ENCODE measurements around the gene AS3MT.
A peak's percentile ranks its signal among the peaks of the same experiment; 100 is the strongest.

AS3MT gene

GRCh38 chr10:102856758-102857424 lies 12.4 kb upstream of the AS3MT start:
- Histone ChIP-seq H3K4me1 (ENCODE audit: control insufficient read depth in 1 of 2, insufficient read depth in 2 of 2, low read length in 2 of 2) (no peaks in the 10 kb centered on the region), H3K14ac (ENCODE audit: low read length) (no peak overlapping the region), H3K27ac (ENCODE audit: low read depth, low read length) (no peak overlapping the region), H3K4ac (ENCODE audit: low read depth, low read length) (no peak overlapping the region), H3K79me1 (ENCODE audit: low read length) (peaks cover 8% of the 10 kb centered on the region), H4K8ac (ENCODE audit: low read depth, low read length) (no peak overlapping the region), H3K4me3 (ENCODE audit: low read depth, low read length) (no peak overlapping the region), H2BK12ac (ENCODE audit: low read length) (peak overlapping the region; percentile 43), H3K9me3 (ENCODE audit: insufficient read depth, low read depth, low read length) (no peaks in the 10 kb centered on the region), H3K18ac (ENCODE audit: low read length) (peak overlapping the region; percentile 54), H4K91ac (ENCODE audit: low read depth, low read length) (no peak overlapping the region), H4K12ac (ENCODE audit: low read depth, low read length) (no peak overlapping the region), H2AFZ (ENCODE audit: insufficient read depth, low read length, poor library complexity) (no peak overlapping the region), H2BK120ac (ENCODE audit: insufficient read depth, low read length, poor library complexity) (no peak overlapping the region), H3K79me2 (ENCODE audit: control insufficient read depth, insufficient read depth, low read length, poor library complexity) (peaks cover 2% of the 10 kb centered on the region), H3K27me3 (ENCODE audit: insufficient read depth, low read length) (no peaks in the 10 kb centered on the region), H3K9ac (ENCODE audit: low read length) (no peak overlapping the region), H3K36me3 (ENCODE audit: control insufficient read depth in 1 of 2, insufficient read depth in 2 of 2, low read length in 2 of 2) (peaks cover 0 to 4% of the 10 kb centered on the region in 2 experiments), H3K4me2 (ENCODE audit: low read length) (no peak overlapping the region), H2BK5ac (ENCODE audit: low read depth, low read length, poor library complexity) (no peak overlapping the region), H3K23ac (ENCODE audit: low read length) (no peak overlapping the region), H2AK5ac (ENCODE audit: low read length) (peak overlapping the region; percentile 69)
- DNase-seq = no peak
- WGBS (ENCODE audit: extremely low coverage, insufficient coverage, insufficient read length) = no CpG with 5 or more reads among the region's 3 CpGs

DNA sequence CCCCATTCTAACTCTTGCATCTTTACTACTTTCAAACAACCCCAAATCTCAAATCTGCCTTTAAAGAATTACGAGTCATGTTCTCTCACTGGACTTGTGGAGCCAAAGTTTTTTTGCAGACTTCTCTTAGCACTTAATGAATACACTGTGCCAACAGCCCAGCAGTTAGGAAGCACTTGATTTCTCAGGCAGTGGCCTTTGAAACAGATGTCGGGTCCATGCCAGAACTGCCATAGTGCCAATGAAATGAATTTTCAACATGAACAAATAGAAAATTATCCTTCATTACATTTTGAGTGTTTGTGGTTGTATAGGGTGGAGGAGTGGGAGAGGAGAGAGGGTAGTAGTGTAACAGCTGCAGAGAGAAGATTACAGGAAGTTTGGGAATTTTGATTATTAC lies 9.4 kb upstream of the AS3MT start:
- Histone ChIP-seq H3K4me3 (ENCODE audit: low read depth, low read length) (no peak overlapping the region), H2BK5ac (ENCODE audit: low read depth, low read length, poor library complexity) (no peak overlapping the region), H3K9ac (ENCODE audit: low read length) (no peak overlapping the region), H2BK12ac (ENCODE audit: low read length) (no peak overlapping the region), H3K18ac (ENCODE audit: low read length) (no peak overlapping the region), H3K79me1 (ENCODE audit: low read length) (peaks cover 3% of the 10 kb centered on the region), H3K4me1 (ENCODE audit: control insufficient read depth in 1 of 2, insufficient read depth in 2 of 2, low read length in 2 of 2) (no peaks in the 10 kb centered on the region), H2AFZ (ENCODE audit: insufficient read depth, low read length, poor library complexity) (no peak overlapping the region), H3K9me3 (ENCODE audit: insufficient read depth, low read depth, low read length) (no peaks in the 10 kb centered on the region), H2AK5ac (ENCODE audit: low read length) (no peak overlapping the region), H3K36me3 (ENCODE audit: control insufficient read depth in 1 of 2, insufficient read depth in 2 of 2, low read length in 2 of 2) (peaks cover 2 to 4% of the 10 kb centered on the region in 2 experiments), H3K79me2 (ENCODE audit: control insufficient read depth, insufficient read depth, low read length, poor library complexity) (no peaks in the 10 kb centered on the region), H4K8ac (ENCODE audit: low read depth, low read length) (no peak overlapping the region), H3K4ac (ENCODE audit: low read depth, low read length) (no peak overlapping the region), H3K27me3 (ENCODE audit: insufficient read depth, low read length) (no peaks in the 10 kb centered on the region), H3K4me2 (ENCODE audit: low read length) (no peak overlapping the region), H3K23ac (ENCODE audit: low read length) (no peak overlapping the region), H2BK120ac (ENCODE audit: insufficient read depth, low read length, poor library complexity) (no peak overlapping the region), H3K14ac (ENCODE audit: low read length) (no peak overlapping the region), H4K91ac (ENCODE audit: low read depth, low read length) (no peak overlapping the region), H4K12ac (ENCODE audit: low read depth, low read length) (no peak overlapping the region), H3K27ac (ENCODE audit: low read depth, low read length) (no peak overlapping the region)
- WGBS (ENCODE audit: extremely low coverage, insufficient coverage, insufficient read length) = no CpG with 5 or more reads among the region's 2 CpGs
- no peak for DNase-seq

GRCh38 chr10:102863660-102864059 lies 5.6 kb upstream of the AS3MT start:
- H2AK5ac ChIP-seq (ENCODE audit: low read length) = no peak overlapping the region
- H3K4me3 ChIP-seq (ENCODE audit: low read depth, low read length) = no peak overlapping the region
- H4K12ac ChIP-seq (ENCODE audit: low read depth, low read length) = no peak overlapping the region
- no CpG with 5 or more reads among the region's 2 CpGs for WGBS (ENCODE audit: extremely low coverage, insufficient coverage, insufficient read length)
- no peak overlapping the region for H3K27ac ChIP-seq (ENCODE audit: low read depth, low read length)
- H4K8ac ChIP-seq (ENCODE audit: low read depth, low read length) = no peak overlapping the region
- no peak overlapping the region for H3K4me2 ChIP-seq (ENCODE audit: low read length)
- no peak overlapping the region for H3K18ac ChIP-seq (ENCODE audit: low read length)
- no peaks in the 10 kb centered on the region for H3K27me3 ChIP-seq (ENCODE audit: insufficient read depth, low read length)
- no peaks in the 10 kb centered on the region for H3K4me1 ChIP-seq (ENCODE audit: control insufficient read depth in 1 of 2, insufficient read depth in 2 of 2, low read length in 2 of 2)
- peak in 1 of 2 donors; percentile 14 for DNase-seq
- no peak overlapping the region for H3K23ac ChIP-seq (ENCODE audit: low read length)
- no peaks in the 10 kb centered on the region for H3K79me1 ChIP-seq (ENCODE audit: low read length)
- peaks cover 2 to 4% of the 10 kb centered on the region in 2 experiments for H3K36me3 ChIP-seq (ENCODE audit: control insufficient read depth in 1 of 2, insufficient read depth in 2 of 2, low read length in 2 of 2)
- no peak overlapping the region for H2BK120ac ChIP-seq (ENCODE audit: insufficient read depth, low read length, poor library complexity)
- H4K91ac ChIP-seq (ENCODE audit: low read depth, low read length) = no peak overlapping the region
- H2AFZ ChIP-seq (ENCODE audit: insufficient read depth, low read length, poor library complexity) = no peak overlapping the region
- H2BK5ac ChIP-seq (ENCODE audit: low read depth, low read length, poor library complexity) = no peak overlapping the region
- no peak overlapping the region for H3K4ac ChIP-seq (ENCODE audit: low read depth, low read length)
- H3K9me3 ChIP-seq (ENCODE audit: insufficient read depth, low read depth, low read length) = no peaks in the 10 kb centered on the region
- no peak overlapping the region for H3K9ac ChIP-seq (ENCODE audit: low read length)
- no peak overlapping the region for H3K14ac ChIP-seq (ENCODE audit: low read length)
- no peak overlapping the region for H2BK12ac ChIP-seq (ENCODE audit: low read length)
- no peaks in the 10 kb centered on the region for H3K79me2 ChIP-seq (ENCODE audit: control insufficient read depth, insufficient read depth, low read length, poor library complexity)

GRCh38 chr10:102865620-102866019 lies 3.6 kb upstream of the AS3MT start:
- Histone ChIP-seq H3K4me1 (ENCODE audit: control insufficient read depth in 1 of 2, insufficient read depth in 2 of 2, low read length in 2 of 2) (peaks cover 5% of the 10 kb centered on the region in 2 experiments), H3K23ac (ENCODE audit: low read length) (no peak overlapping the region), H2AFZ (ENCODE audit: insufficient read depth, low read length, poor library complexity) (no peak overlapping the region), H3K36me3 (ENCODE audit: control insufficient read depth in 1 of 2, insufficient read depth in 2 of 2, low read length in 2 of 2) (peaks cover 1 to 2% of the 10 kb centered on the region in 2 experiments), H2BK120ac (ENCODE audit: insufficient read depth, low read length, poor library complexity) (no peak overlapping the region), H2BK12ac (ENCODE audit: low read length) (no peak overlapping the region), H3K27ac (ENCODE audit: low read depth, low read length) (no peak overlapping the region), H4K91ac (ENCODE audit: low read depth, low read length) (no peak overlapping the region), H3K79me1 (ENCODE audit: low read length) (peaks cover 5% of the 10 kb centered on the region), H3K9me3 (ENCODE audit: insufficient read depth, low read depth, low read length) (no peaks in the 10 kb centered on the region), H4K8ac (ENCODE audit: low read depth, low read length) (no peak overlapping the region), H3K14ac (ENCODE audit: low read length) (no peak overlapping the region), H3K79me2 (ENCODE audit: control insufficient read depth, insufficient read depth, low read length, poor library complexity) (peaks cover 2% of the 10 kb centered on the region), H2AK5ac (ENCODE audit: low read length) (no peak overlapping the region), H3K4me2 (ENCODE audit: low read length) (no peak overlapping the region), H2BK5ac (ENCODE audit: low read depth, low read length, poor library complexity) (no peak overlapping the region), H3K4me3 (ENCODE audit: low read depth, low read length) (no peak overlapping the region), H4K12ac (ENCODE audit: low read depth, low read length) (no peak overlapping the region), H3K4ac (ENCODE audit: low read depth, low read length) (no peak overlapping the region), H3K18ac (ENCODE audit: low read length) (no peak overlapping the region), H3K9ac (ENCODE audit: low read length) (no peak overlapping the region), H3K27me3 (ENCODE audit: insufficient read depth, low read length) (no peaks in the 10 kb centered on the region)
- no CpG with 5 or more reads among the region's 3 CpGs for WGBS (ENCODE audit: extremely low coverage, insufficient coverage, insufficient read length)
- no peak for DNase-seq

Measured in trophoblast cell (in vitro differentiated cells and primary cell).